Activated CD4-positive, alpha-beta T cell treated with anti-CD3 and anti-CD28 coated beads, Interleukin-2, amount 10 ng/mL, durations not matched to agents 7 days and 5 days (primary cell): Measurements from ENCODE around the gene ZSCAN5B. TPM values are rescaled to one million over a fixed set of nuclear protein-coding genes. Genes with fewer than 3 reads are reported as not detected.
"Not testable (repeated sequence)": the region's sequence is repeated elsewhere in the genome, so short reads cannot be mapped to it uniquely, and the experiment has no call there.

Experiments used
- CTCF ChIA-PET: fragments of 350-600 bp; sonication (Branson Sonifier 250); formaldehyde crosslinking; loops from one replicate; lab custom pipeline; 2021; ENCODE audit warnings: antibody characterized with exemption; lab: Charles Lee
- POLR2A ChIA-PET: fragments of 350-600 bp; sonication (Branson Sonifier 250); formaldehyde crosslinking; loops from one replicate; lab custom pipeline; 2021; ENCODE audit warnings: antibody characterized with exemption; lab: Charles Lee
- DNase-seq: peaks from one replicate; pipeline ENCODE4 v3.0.0-alpha.2; 2020
- H3K27ac Mint-ChIP-seq: one replicate; pipeline ENCODE4 v1.8.0; 2021; ENCODE audit warnings: mild to moderate bottlenecking, moderate library complexity, mixed read lengths
- H3K27me3 Mint-ChIP-seq: one replicate; pipeline ENCODE4 v1.8.0; 2021; ENCODE audit warnings: mixed read lengths
- H3K36me3 Mint-ChIP-seq: one replicate; pipeline ENCODE4 v1.8.0; 2021; ENCODE audit warnings: low read depth, mixed read lengths
- H3K4me1 Mint-ChIP-seq: one replicate; pipeline ENCODE4 v1.8.0; 2021; ENCODE audit warnings: mixed read lengths
- H3K4me3 Mint-ChIP-seq: one replicate; pipeline ENCODE4 v1.8.0; 2021; ENCODE audit warnings: mild to moderate bottlenecking, moderate library complexity, mixed read lengths
- H3K9me3 Mint-ChIP-seq: one replicate; pipeline ENCODE4 v1.8.0; 2021; ENCODE audit warnings: mixed read lengths
- total RNA-seq, 2 experiments: library from RNA; stranded (reverse); gene quantifications; one replicate each; pipeline ENCODE4 v1.2.3, GENCODE V29; 2021

The ZSCAN5B gene
- total RNA-seq, 2 experiments from 2014 or later, result not detected

GRCh38 chr19:56201973-56202372, 4.4 kb upstream of the ZSCAN5B start, which contains the start of gene ZSCAN5C:
TSS of gene ZSCAN5C (plus strand) at chr19:56202273. CDS start at chr19:56205914, 3,641 bp downstream.
- no peaks in the 10 kb centered on the region for H3K36me3 Mint-ChIP-seq
- no peak within 1 kb of the TSS for H3K4me3 Mint-ChIP-seq
- H3K27me3 Mint-ChIP-seq, result peaks cover 2% of the 10 kb centered on the region
- H3K4me1 Mint-ChIP-seq, result no peaks in the 10 kb centered on the region
- no peak within 1 kb of the TSS for H3K27ac Mint-ChIP-seq
- POLR2A ChIA-PET, result no interaction called here
- H3K9me3 Mint-ChIP-seq, result no peaks in the 10 kb centered on the region
- CTCF ChIA-PET, result no interaction called here
- no peak for DNase-seq

- H3K27ac Mint-ChIP-seq, result no peak overlapping the region
- no peaks in the 10 kb centered on the region for H3K4me1 Mint-ChIP-seq
- ChIA-PET POLR2A (no interaction called here), CTCF (no interaction called here)
- H3K9me3 Mint-ChIP-seq, result no peaks in the 10 kb centered on the region
- H3K27me3 Mint-ChIP-seq, result peaks cover 2% of the 10 kb centered on the region
- H3K36me3 Mint-ChIP-seq, result no peaks in the 10 kb centered on the region
- no peak overlapping the region for H3K4me3 Mint-ChIP-seq
- DNase-seq, result no peak
Measured at GRCh38 chr19:56199687-56200086, 2.1 kb upstream of the ZSCAN5B start.

GRCh38 chr19:56193981-56194640, 3.5 kb downstream of the ZSCAN5B start:
- Mint-ChIP-seq H3K27me3 (no peaks in the 10 kb centered on the region), H3K4me1 (no peaks in the 10 kb centered on the region), H3K27ac (no peak overlapping the region), H3K4me3 (no peak overlapping the region), H3K9me3 (no peaks in the 10 kb centered on the region), H3K36me3 (no peaks in the 10 kb centered on the region)
- POLR2A ChIA-PET, result no interaction called here
- CTCF ChIA-PET, result interaction anchor here (1.1 kb wide), 1 partner anchor 1058 kb away, joined by 4 read pairs; no protein-coding TSS in a partner anchor
- DNase-seq, result no peak

GRCh38 chr19:56191711-56192110, 5.9 kb downstream of the ZSCAN5B start:
- H3K4me3 Mint-ChIP-seq, result no peak overlapping the region
- H3K27me3 Mint-ChIP-seq, result peaks cover 2% of the 10 kb centered on the region
- no peaks in the 10 kb centered on the region for H3K9me3 Mint-ChIP-seq
- H3K27ac Mint-ChIP-seq, result no peak overlapping the region
- CTCF ChIA-PET, result no interaction called here
- no peak for DNase-seq
- H3K36me3 Mint-ChIP-seq, result no peaks in the 10 kb centered on the region
- H3K4me1 Mint-ChIP-seq, result peaks cover 3% of the 10 kb centered on the region
- POLR2A ChIA-PET, result no interaction called here

GRCh38 chr19:56191115-56191514, 6.5 kb downstream of the ZSCAN5B start:
- ChIA-PET CTCF (no interaction called here), POLR2A (no interaction called here)
- H3K4me3 Mint-ChIP-seq, result no peak overlapping the region
- no peaks in the 10 kb centered on the region for H3K36me3 Mint-ChIP-seq
- H3K9me3 Mint-ChIP-seq, result no peaks in the 10 kb centered on the region
- H3K27me3 Mint-ChIP-seq, result peaks cover 2% of the 10 kb centered on the region
- no peak overlapping the region for H3K27ac Mint-ChIP-seq
- peaks cover 3% of the 10 kb centered on the region for H3K4me1 Mint-ChIP-seq
- DNase-seq, result no peak

- ChIA-PET CTCF (no interaction called here), POLR2A (no interaction called here)
- DNase-seq, result no peak
- H3K27me3 Mint-ChIP-seq, result peaks cover 4% of the 10 kb centered on the region
- H3K36me3 Mint-ChIP-seq, result no peaks in the 10 kb centered on the region
- no peak overlapping the region for H3K27ac Mint-ChIP-seq
- peaks cover 10% of the 10 kb centered on the region for H3K4me1 Mint-ChIP-seq
- no peaks in the 10 kb centered on the region for H3K9me3 Mint-ChIP-seq
- no peak overlapping the region for H3K4me3 Mint-ChIP-seq
Measured at GRCh38 chr19:56189785-56190184, 7.8 kb downstream of the ZSCAN5B start.

GRCh38 chr19:56177564-56178243, 19.9 kb downstream of the ZSCAN5B start:
- H3K27ac Mint-ChIP-seq, result no peak overlapping the region
- H3K36me3 Mint-ChIP-seq, result no peaks in the 10 kb centered on the region
- H3K27me3 Mint-ChIP-seq, result no peaks in the 10 kb centered on the region
- H3K9me3 Mint-ChIP-seq, result no peaks in the 10 kb centered on the region
- no peaks in the 10 kb centered on the region for H3K4me1 Mint-ChIP-seq
- H3K4me3 Mint-ChIP-seq, result no peak overlapping the region
- DNase-seq, result no peak
- POLR2A ChIA-PET, result interaction anchor here (0.5 kb wide), 1 partner anchor 25 kb away, joined by 3 read pairs; no protein-coding TSS in a partner anchor
- CTCF ChIA-PET, result interaction anchor here (1.3 kb wide), 1 partner anchor 12 kb away, joined by 3 read pairs; no protein-coding TSS in a partner anchor

- ChIA-PET CTCF (interaction anchor here (0.6 kb wide), 1 partner anchor 76 kb away, joined by 3 read pairs; no protein-coding TSS in a partner anchor), POLR2A (no interaction called here)
- no peak overlapping the region for H3K27ac Mint-ChIP-seq
- H3K9me3 Mint-ChIP-seq, result no peaks in the 10 kb centered on the region
- peaks cover 1% of the 10 kb centered on the region for H3K4me1 Mint-ChIP-seq
- DNase-seq, result no peak
- no peak overlapping the region for H3K4me3 Mint-ChIP-seq
- no peaks in the 10 kb centered on the region for H3K27me3 Mint-ChIP-seq
- H3K36me3 Mint-ChIP-seq, result no peaks in the 10 kb centered on the region
Measured at GRCh38 chr19:56176881-56177280, 20.7 kb downstream of the ZSCAN5B start.

- POLR2A ChIA-PET, DNase-seq, H3K9me3 Mint-ChIP-seq, H3K4me1 Mint-ChIP-seq, H3K4me3 Mint-ChIP-seq, H3K27me3 Mint-ChIP-seq, H3K36me3 Mint-ChIP-seq, H3K27ac Mint-ChIP-seq: not testable (repeated sequence)
- CTCF ChIA-PET, result interaction anchor here (0.7 kb wide), 1 partner anchor 53 kb away, joined by 3 read pairs; no protein-coding TSS in a partner anchor
Measured at GRCh38 chr19:56176310-56176709, 21.3 kb downstream of the ZSCAN5B start.

GRCh38 chr19:56175861-56176307, 21.7 kb downstream of the ZSCAN5B start, which contains the start of gene GALP:
TSS of gene GALP (plus strand) at chr19:56176008. CDS start at chr19:56177109, 1,101 bp downstream.
- H3K36me3 Mint-ChIP-seq, H3K4me1 Mint-ChIP-seq, H3K27me3 Mint-ChIP-seq, POLR2A ChIA-PET, H3K4me3 Mint-ChIP-seq, DNase-seq, H3K9me3 Mint-ChIP-seq: not testable (repeated sequence)
- CTCF ChIA-PET, result interaction anchor here (0.7 kb wide), 1 partner anchor 52 kb away, joined by 3 read pairs; no protein-coding TSS in a partner anchor
- peak within 1 kb of the TSS; percentile 60 for H3K27ac Mint-ChIP-seq

- CTCF ChIA-PET, result no interaction called here
Measured at GRCh38 chr19:56174550-56174949, 23.0 kb downstream of the ZSCAN5B start.

GRCh38 chr19:56174086-56174485, 23.5 kb downstream of the ZSCAN5B start:
- H3K9me3 Mint-ChIP-seq, result no peaks in the 10 kb centered on the region
- peaks cover 3% of the 10 kb centered on the region for H3K4me1 Mint-ChIP-seq
- ChIA-PET CTCF (interaction anchor here (1.1 kb wide), 1 partner anchor 108 kb away, joined by 4 read pairs; no protein-coding TSS in a partner anchor), POLR2A (no interaction called here)
- H3K4me3 Mint-ChIP-seq, result no peak overlapping the region
- DNase-seq, result no peak
- H3K27ac Mint-ChIP-seq, result no peak overlapping the region
- H3K36me3 Mint-ChIP-seq, result no peaks in the 10 kb centered on the region
- H3K27me3 Mint-ChIP-seq, result no peaks in the 10 kb centered on the region

More at GRCh38 chr19:56174550-56174949, 23.0 kb downstream of the ZSCAN5B start:
- no peaks in the 10 kb centered on the region for H3K36me3 Mint-ChIP-seq
- POLR2A ChIA-PET, result no interaction called here
- H3K4me1 Mint-ChIP-seq, result peaks cover 3% of the 10 kb centered on the region
- DNase-seq, result no peak
- no peak overlapping the region for H3K27ac Mint-ChIP-seq
- no peak overlapping the region for H3K4me3 Mint-ChIP-seq
- no peaks in the 10 kb centered on the region for H3K9me3 Mint-ChIP-seq
- H3K27me3 Mint-ChIP-seq, result no peaks in the 10 kb centered on the region

- no peaks in the 10 kb centered on the region for H3K36me3 Mint-ChIP-seq
- no peaks in the 10 kb centered on the region for H3K27me3 Mint-ChIP-seq
- no peaks in the 10 kb centered on the region for H3K9me3 Mint-ChIP-seq
- no peak overlapping the region for H3K4me3 Mint-ChIP-seq
- POLR2A ChIA-PET, result no interaction called here
- no peak overlapping the region for H3K27ac Mint-ChIP-seq
- DNase-seq, result no peak
- CTCF ChIA-PET, result no interaction called here
- peaks cover 3% of the 10 kb centered on the region for H3K4me1 Mint-ChIP-seq
Measured at GRCh38 chr19:56170261-56170660, 27.3 kb downstream of the ZSCAN5B start.
